Activated CD4-positive, alpha-beta memory T cell treated with anti-CD3 and anti-CD28 coated beads for 36 hours (primary cell): ENCODE results near the gene CATSPER1. TPM values are rescaled to one million over a fixed set of nuclear protein-coding genes. Genes with fewer than 3 reads are reported as not detected.
A peak's percentile ranks its signal among the peaks of the same experiment; 100 is the strongest.

Experiments used
- CTCF ChIA-PET: fragments of 350-600 bp; sonication (Branson Sonifier 250); formaldehyde crosslinking; loops from one replicate; lab custom pipeline; 2021; ENCODE audit warnings: antibody characterized with exemption, inconsistent platforms; lab: Charles Lee
- POLR2A ChIA-PET: fragments of 350-600 bp; sonication (Branson Sonifier 250); formaldehyde crosslinking; loops from one replicate; lab custom pipeline; 2021; ENCODE audit warnings: antibody characterized with exemption; lab: Charles Lee
- DNase-seq: peaks from one replicate; pipeline ENCODE4 v3.0.0-alpha.2; 2020
- H3K27ac Mint-ChIP-seq: one replicate; pipeline ENCODE4 v1.8.0; 2021; ENCODE audit warnings: mixed read lengths
- H3K27me3 Mint-ChIP-seq: one replicate; pipeline ENCODE4 v1.8.0; 2021; ENCODE audit warnings: mixed read lengths
- H3K36me3 Mint-ChIP-seq: one replicate; pipeline ENCODE4 v1.8.0; 2021; ENCODE audit warnings: mixed read lengths
- H3K4me1 Mint-ChIP-seq: one replicate; pipeline ENCODE4 v1.8.0; 2021; ENCODE audit warnings: low read depth, mixed read lengths
- H3K4me3 Mint-ChIP-seq: one replicate; pipeline ENCODE4 v1.8.0; 2021; ENCODE audit warnings: mild to moderate bottlenecking, mixed read lengths
- H3K9me3 Mint-ChIP-seq: one replicate; pipeline ENCODE4 v1.8.0; 2021; ENCODE audit warnings: mixed read lengths
- intact Hi-C: fragments of 100-400 bp; cut with micrococcal nuclease; formaldehyde crosslinking; loops from one replicate; pipeline ENCODE4 v1.15.1; 2023
- total RNA-seq, 2 experiments: library from RNA; stranded (reverse); gene quantifications; one replicate each; pipeline ENCODE4 v1.2.3, GENCODE V29; 2021

CATSPER1 gene
- total RNA-seq, 2 experiments from 2014 or later, result not detected

GRCh38 chr11:65992056-65992455, 34.2 kb downstream of the CATSPER1 start:
- DNase-seq, result no peak
- H3K9me3 Mint-ChIP-seq, result no peaks in the 10 kb centered on the region
- no peak overlapping the region for H3K27ac Mint-ChIP-seq
- no peaks in the 10 kb centered on the region for H3K27me3 Mint-ChIP-seq
- ChIA-PET POLR2A (no interaction called here), CTCF (interaction anchor here (0.9 to 6.3 kb wide), 6 partner anchors 11 to 287 kb away, joined by 3 to 156 read pairs (median 6); partner anchors contain the start of genes BANF1, CCDC85B, FIBP and KAT5)
- intact Hi-C loops, result no loop called here
- H3K4me1 Mint-ChIP-seq, result peaks cover 6% of the 10 kb centered on the region
- H3K4me3 Mint-ChIP-seq, result no peak overlapping the region
- H3K36me3 Mint-ChIP-seq, result peaks cover 11% of the 10 kb centered on the region

GRCh38 chr11:65988791-65989592, 37.3 kb downstream of the CATSPER1 start:
- intact Hi-C loops, result loop anchor here (1.0 kb wide), 5 partner anchors 33 to 278 kb away; partner anchors contain the start of genes C11orf68 and DRAP1
- Mint-ChIP-seq H3K4me3 (no peak overlapping the region), H3K9me3 (no peaks in the 10 kb centered on the region), H3K4me1 (peaks cover 4% of the 10 kb centered on the region), H3K36me3 (peaks cover 8% of the 10 kb centered on the region), H3K27me3 (no peaks in the 10 kb centered on the region), H3K27ac (peak overlapping the region; percentile 74)
- peak; percentile 95 for DNase-seq
- ChIA-PET POLR2A (interaction anchor here (0.6 to 1.3 kb wide), 2 partner anchors 98 to 104 kb away, joined by 3 read pairs; partner anchors contain the start of gene CCDC85B), CTCF (interaction anchor here (0.6 to 6.3 kb wide), 22 partner anchors 10 to 277 kb away, joined by 3 to 156 read pairs (median 4); partner anchors contain the start of genes AP5B1, BANF1, CCDC85B and EIF1AD)

GRCh38 chr11:65987336-65987735, 38.9 kb downstream of the CATSPER1 start:
- Mint-ChIP-seq H3K4me1 (peaks cover 4% of the 10 kb centered on the region), H3K27me3 (no peaks in the 10 kb centered on the region), H3K4me3 (no peak overlapping the region), H3K27ac (no peak overlapping the region), H3K36me3 (peaks cover 8% of the 10 kb centered on the region), H3K9me3 (no peaks in the 10 kb centered on the region)
- intact Hi-C loops, result no loop called here
- ChIA-PET CTCF (interaction anchor here (1.0 to 6.3 kb wide), 2 partner anchors 69 to 100 kb away, joined by 3 to 156 read pairs; partner anchors contain the start of genes C11orf68, CCDC85B and FIBP), POLR2A (interaction anchor here (1.3 kb wide), 1 partner anchor 97 kb away, joined by 3 read pairs; the partner anchor contains the start of gene CCDC85B)
- no peak for DNase-seq

- Mint-ChIP-seq H3K4me3 (no peak overlapping the region), H3K27ac (no peak overlapping the region), H3K36me3 (peaks cover 6% of the 10 kb centered on the region), H3K27me3 (no peaks in the 10 kb centered on the region), H3K4me1 (no peaks in the 10 kb centered on the region), H3K9me3 (no peaks in the 10 kb centered on the region)
- intact Hi-C loops, result no loop called here
- ChIA-PET CTCF (interaction anchor here (1.3 kb wide), 1 partner anchor 93 kb away, joined by 4 read pairs; the partner anchor contains the start of gene CCDC85B), POLR2A (interaction anchor here (0.8 kb wide), 1 partner anchor 100 kb away, joined by 3 read pairs; no protein-coding TSS in a partner anchor)
- no peak for DNase-seq
Measured at GRCh38 chr11:65983589-65983987, 42.7 kb downstream of the CATSPER1 start.

GRCh38 chr11:65982824-65983588, 43.3 kb downstream of the CATSPER1 start:
- Mint-ChIP-seq H3K9me3 (no peaks in the 10 kb centered on the region), H3K4me3 (no peak overlapping the region), H3K27ac (no peak overlapping the region), H3K36me3 (peaks cover 9% of the 10 kb centered on the region), H3K27me3 (no peaks in the 10 kb centered on the region), H3K4me1 (no peaks in the 10 kb centered on the region)
- POLR2A ChIA-PET, result interaction anchor here (0.7 to 0.8 kb wide), 2 partner anchors 99 to 321 kb away, joined by 3 read pairs; no protein-coding TSS in a partner anchor
- CTCF ChIA-PET, result interaction anchor here (0.9 to 1.3 kb wide), 2 partner anchors 16 to 93 kb away, joined by 3 to 4 read pairs; partner anchors contain the start of gene CCDC85B
- no peak for DNase-seq
- intact Hi-C loops, result no loop called here

- ChIA-PET CTCF (interaction anchor here (0.9 to 1.3 kb wide), 2 partner anchors 17 to 92 kb away, joined by 3 to 4 read pairs; partner anchors contain the start of gene CCDC85B), POLR2A (interaction anchor here (0.7 to 0.8 kb wide), 2 partner anchors 98 to 320 kb away, joined by 3 read pairs; no protein-coding TSS in a partner anchor)
- Mint-ChIP-seq H3K4me3 (no peak overlapping the region), H3K4me1 (no peaks in the 10 kb centered on the region), H3K27ac (no peak overlapping the region), H3K9me3 (no peaks in the 10 kb centered on the region), H3K36me3 (peaks cover 13% of the 10 kb centered on the region), H3K27me3 (no peaks in the 10 kb centered on the region)
- intact Hi-C loops, result no loop called here
- DNase-seq, result no peak
Measured at GRCh38 chr11:65981972-65982823, 44.1 kb downstream of the CATSPER1 start.

GRCh38 chr11:65981101-65981740, 45.1 kb downstream of the CATSPER1 start:
- CTCF ChIA-PET, result interaction anchor here (1.0 kb wide), 1 partner anchor 97 kb away, joined by 3 read pairs; no protein-coding TSS in a partner anchor
- H3K36me3 Mint-ChIP-seq, result peaks cover 16% of the 10 kb centered on the region

GRCh38 chr11:65979261-65979759, 47.0 kb downstream of the CATSPER1 start:
- intact Hi-C loops, result no loop called here
- Mint-ChIP-seq H3K27ac (no peak overlapping the region), H3K9me3 (no peaks in the 10 kb centered on the region), H3K36me3 (peaks cover 23% of the 10 kb centered on the region), H3K4me3 (no peak overlapping the region), H3K4me1 (no peaks in the 10 kb centered on the region), H3K27me3 (no peaks in the 10 kb centered on the region)
- CTCF ChIA-PET, result interaction anchor here (1.1 to 1.4 kb wide), 3 partner anchors 9 to 94 kb away, joined by 3 to 6 read pairs (median 4); no protein-coding TSS in a partner anchor
- POLR2A ChIA-PET, result no interaction called here
- no peak for DNase-seq

More at GRCh38 chr11:65981101-65981740, 45.1 kb downstream of the CATSPER1 start:
- no peaks in the 10 kb centered on the region for H3K27me3 Mint-ChIP-seq
- no peak overlapping the region for H3K4me3 Mint-ChIP-seq
- DNase-seq, result no peak
- no peak overlapping the region for H3K27ac Mint-ChIP-seq
- intact Hi-C loops, result no loop called here
- H3K4me1 Mint-ChIP-seq, result no peaks in the 10 kb centered on the region
- POLR2A ChIA-PET, result no interaction called here
- H3K9me3 Mint-ChIP-seq, result no peaks in the 10 kb centered on the region

GRCh38 chr11:65978391-65979238, 47.7 kb downstream of the CATSPER1 start:
- Mint-ChIP-seq H3K4me1 (no peaks in the 10 kb centered on the region), H3K4me3 (no peak overlapping the region), H3K27ac (no peak overlapping the region), H3K9me3 (no peaks in the 10 kb centered on the region), H3K36me3 (peaks cover 26% of the 10 kb centered on the region), H3K27me3 (no peaks in the 10 kb centered on the region)
- intact Hi-C loops, result no loop called here
- DNase-seq, result no peak
- ChIA-PET CTCF (interaction anchor here (1.2 to 1.4 kb wide), 2 partner anchors 10 to 44 kb away, joined by 4 to 6 read pairs; no protein-coding TSS in a partner anchor), POLR2A (no interaction called here)
